Stimulated activated CD4-positive, alpha-beta T cell treated with anti-CD3 and anti-CD28 coated beads, Interleukin-1b, Interleukin-23, amount 100 ng/mL, for 48 hours (primary cell): ENCODE results near the gene CHCHD10.
"Not testable (repeated sequence)": the region's sequence is repeated elsewhere in the genome, so short reads cannot be mapped to it uniquely, and the experiment has no call there.

Experiments
- DNase-seq: peaks from one replicate; pipeline ENCODE4 v3.0.0-alpha.2; 2020

Gene CHCHD10

GRCh38 chr22:23744485-23744884 lies 23.3 kb downstream of the CHCHD10 start:
- no peak for DNase-seq

GRCh38 chr22:23744001-23744400 lies 23.8 kb downstream of the CHCHD10 start:
- no peak for DNase-seq

- no peak for DNase-seq
Measured at GRCh38 chr22:23743303-23743705, 24.5 kb downstream of the CHCHD10 start.

GRCh38 chr22:23742505-23743264 lies 25.1 kb downstream of the CHCHD10 start:
- no peak for DNase-seq

GRCh38 chr22:23737696-23738095 lies 30.1 kb downstream of the CHCHD10 start:
- no peak for DNase-seq

- not testable (repeated sequence) for DNase-seq
Measured at GRCh38 chr22:23728108-23728507, 39.7 kb downstream of the CHCHD10 start.

- no peak for DNase-seq
Measured at GRCh38 chr22:23722724-23723123, 45.0 kb downstream of the CHCHD10 start.

- no peak for DNase-seq
Measured at GRCh38 chr22:23722160-23722559, 45.6 kb downstream of the CHCHD10 start.

- no peak for DNase-seq
Measured at GRCh38 chr22:23720855-23721254, 46.9 kb downstream of the CHCHD10 start.

- no peak for DNase-seq
Measured at GRCh38 chr22:23718371-23719165, 49.2 kb downstream of the CHCHD10 start.

GRCh38 chr22:23716811-23717801 lies 50.7 kb downstream of the CHCHD10 start:
- peak; percentile 82 for DNase-seq
